Uterus (tissue), 4 donors: ENCODE results near the gene ARHGEF16. TPM values are rescaled to one million over a fixed set of nuclear protein-coding genes. Genes with fewer than 3 reads are reported as not detected.

Experiments
- DNase-seq, 2 donors: peaks; one replicate each; pipeline ENCODE4 v3.0.0-alpha.2; 2019 to 2020
- H3K27ac ChIP-seq, 2 donors: fragments of 200-600 bp; sonication (generic); 1 replicate in 1 of 2; 2 replicates in 1 of 2; pipeline ENCODE4 v1.5.1; 2016 to 2018
- H3K27me3 ChIP-seq, 2 donors: fragments of 200-600 bp; sonication (generic); one replicate each; pipeline ENCODE4 v1.5.1; 2018 to 2019; ENCODE audit warnings: control low read depth in 1 of 2
- H3K36me3 ChIP-seq, 2 donors: fragments of 200-600 bp; sonication (generic); one replicate each; pipeline ENCODE4 v1.5.1; 2019; ENCODE audit warnings: control low read depth in 1 of 2
- H3K4me1 ChIP-seq, 2 donors: fragments of 200-600 bp; sonication (generic); one replicate each; pipeline ENCODE4 v1.5.1; 2018 to 2019; ENCODE audit warnings: control low read depth in 1 of 2
- H3K4me3 ChIP-seq, 2 donors: fragments of 200-600 bp; sonication (generic); 1 replicate in 1 of 2; 2 replicates in 1 of 2; pipeline ENCODE4 v1.5.1; 2018 to 2019; ENCODE audit warnings: mild to moderate bottlenecking in 1 of 2
- H3K9me3 ChIP-seq, 2 donors: fragments of 200-600 bp; sonication (generic); one replicate each; pipeline ENCODE4 v1.5.1; 2019; ENCODE audit warnings: control low read depth in 1 of 2
- CTCF ChIP-seq, 4 experiments: fragments of 200-600 bp in 2 of 4; fragments of 450-650 bp in 2 of 4; sonication (generic) in 2 of 4; IDR thresholded peaks; one replicate each; pipeline ENCODE4 v1.5.1; 2016 to 2019; ENCODE audit warnings: antibody characterized with exemption in 4 of 4, mild to moderate bottlenecking in 2 of 4, moderate library complexity in 1 of 4
- POLR2A ChIP-seq, 2 donors: fragments of 450-650 bp; IDR thresholded peaks; one replicate each; pipeline ENCODE4 v1.6.1; 2016; ENCODE audit warnings: antibody characterized with exemption in 2 of 2, mild to moderate bottlenecking in 1 of 2, moderate library complexity in 1 of 2
- intact Hi-C: fragments of 100-400 bp; cut with DNase I; formaldehyde crosslinking; loops from one replicate; pipeline ENCODE4 v1.15.1; 2023; ENCODE audit warnings: low total_unique reads
- total RNA-seq, 4 donors: library from RNA; depleted of rRNA in 3 of 4; stranded (reverse); fragments of >200 nt in 3 of 4; gene quantifications; one replicate each; pipeline versions ENCODE4 v1.1.0 to v1.2.4, GENCODE V29; 2014 to 2023
- donor health status: DM: yes; HTN: yes; CAD: no.

ARHGEF16 gene
- total RNA-seq, 4 donors from 2014 or later: 0.29 to 2.3 (median 1.2) TPM; not detected in 1

GRCh38 chr1:3463408-3463863 lies 9.0 kb downstream of the ARHGEF16 start:
- intact Hi-C loops: no loop called here
- Histone ChIP-seq H3K27me3 (no peaks in the 10 kb centered on the region), H3K4me3 (no peak overlapping the region), H3K4me1 (no peaks in the 10 kb centered on the region), H3K36me3 (no peaks in the 10 kb centered on the region), H3K27ac (no peak overlapping the region), H3K9me3 (no peaks in the 10 kb centered on the region)
- TF ChIP-seq POLR2A (IDR thresholded peaks at IDR 0.05) (no peak), CTCF (IDR thresholded peaks at IDR 0.05) (no peak)
- no peak for DNase-seq

- Histone ChIP-seq H3K27me3 (no peaks in the 10 kb centered on the region), H3K4me3 (no peak overlapping the region), H3K27ac (no peak overlapping the region), H3K36me3 (no peaks in the 10 kb centered on the region), H3K4me1 (no peaks in the 10 kb centered on the region), H3K9me3 (no peaks in the 10 kb centered on the region)
- intact Hi-C loops: no loop called here
- no peak for TF ChIP-seq CTCF (IDR thresholded peaks at IDR 0.05)
- no peak for TF ChIP-seq POLR2A (IDR thresholded peaks at IDR 0.05)
- no peak for DNase-seq
Measured at GRCh38 chr1:3463891-3464648, 9.6 kb downstream of the ARHGEF16 start.

GRCh38 chr1:3464649-3465025 lies 10.2 kb downstream of the ARHGEF16 start:
- no peak overlapping the region for H3K27ac ChIP-seq
- no peak for TF ChIP-seq CTCF (IDR thresholded peaks at IDR 0.05)
- no peak for TF ChIP-seq POLR2A (IDR thresholded peaks at IDR 0.05)
- H3K36me3 ChIP-seq: no peaks in the 10 kb centered on the region
- intact Hi-C loops: no loop called here
- H3K27me3 ChIP-seq: no peaks in the 10 kb centered on the region
- H3K4me3 ChIP-seq: no peak overlapping the region
- H3K4me1 ChIP-seq: no peaks in the 10 kb centered on the region
- DNase-seq: no peak
- no peaks in the 10 kb centered on the region for H3K9me3 ChIP-seq

GRCh38 chr1:3465091-3465934 lies 10.8 kb downstream of the ARHGEF16 start:
- DNase-seq: no peak
- TF ChIP-seq CTCF (IDR thresholded peaks at IDR 0.05) (no peak), POLR2A (IDR thresholded peaks at IDR 0.05) (no peak)
- intact Hi-C loops: no loop called here
- Histone ChIP-seq H3K9me3 (no peaks in the 10 kb centered on the region), H3K4me1 (no peaks in the 10 kb centered on the region), H3K36me3 (no peaks in the 10 kb centered on the region), H3K4me3 (no peak overlapping the region), H3K27ac (no peak overlapping the region), H3K27me3 (no peaks in the 10 kb centered on the region)

GRCh38 chr1:3465935-3466321 lies 11.5 kb downstream of the ARHGEF16 start:
- Histone ChIP-seq H3K36me3 (no peaks in the 10 kb centered on the region), H3K4me3 (no peak overlapping the region), H3K4me1 (no peaks in the 10 kb centered on the region), H3K27ac (no peak overlapping the region), H3K27me3 (no peaks in the 10 kb centered on the region), H3K9me3 (no peaks in the 10 kb centered on the region)
- no peak for DNase-seq
- TF ChIP-seq CTCF (IDR thresholded peaks at IDR 0.05) (no peak), POLR2A (IDR thresholded peaks at IDR 0.05) (no peak)
- intact Hi-C loops: no loop called here
